Measurements from ENCODE around the gene SRSF11.
A peak's percentile ranks its signal among the peaks of the same experiment; 100 is the strongest.
"Not testable (repeated sequence)": the region's sequence is repeated elsewhere in the genome, so short reads cannot be mapped to it uniquely, and the experiment has no call there.

The SRSF11 gene, protein sequence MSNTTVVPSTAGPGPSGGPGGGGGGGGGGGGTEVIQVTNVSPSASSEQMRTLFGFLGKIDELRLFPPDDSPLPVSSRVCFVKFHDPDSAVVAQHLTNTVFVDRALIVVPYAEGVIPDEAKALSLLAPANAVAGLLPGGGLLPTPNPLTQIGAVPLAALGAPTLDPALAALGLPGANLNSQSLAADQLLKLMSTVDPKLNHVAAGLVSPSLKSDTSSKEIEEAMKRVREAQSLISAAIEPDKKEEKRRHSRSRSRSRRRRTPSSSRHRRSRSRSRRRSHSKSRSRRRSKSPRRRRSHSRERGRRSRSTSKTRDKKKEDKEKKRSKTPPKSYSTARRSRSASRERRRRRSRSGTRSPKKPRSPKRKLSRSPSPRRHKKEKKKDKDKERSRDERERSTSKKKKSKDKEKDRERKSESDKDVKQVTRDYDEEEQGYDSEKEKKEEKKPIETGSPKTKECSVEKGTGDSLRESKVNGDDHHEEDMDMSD

GRCh38 chr1:70221238-70222121, at the start of gene SRSF11:
Gene SRSF11 (plus strand): TSS chr1:70221380. CDS start chr1:70221637, 257 bp downstream.
- DNase-seq (ENCODE audit: insufficient read length, low spot score), result peak; percentile 85

DNA sequence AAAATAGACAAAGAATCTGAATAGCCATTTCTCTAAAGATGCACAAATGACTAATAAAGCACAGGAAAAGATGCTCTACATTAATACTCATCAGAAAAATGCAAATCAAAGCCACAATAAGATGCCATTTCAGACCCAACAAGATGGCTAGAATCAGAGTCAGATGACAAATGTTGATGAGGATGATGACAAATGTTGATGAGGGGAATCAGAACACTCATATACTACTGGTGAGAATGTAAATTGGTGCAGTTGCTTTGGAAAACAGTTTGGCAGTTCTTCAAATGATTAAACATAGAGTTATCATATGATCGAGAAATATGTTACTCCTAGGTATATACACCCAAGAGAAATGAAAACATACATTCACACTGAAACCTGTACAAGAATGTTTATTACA, 49.7 kb upstream of the SRSF11 start:
- no peak for FAIRE-seq
- DNase-seq (ENCODE audit: insufficient read length, low spot score), result no peak

More at GRCh38 chr1:70221238-70222121, at the start of gene SRSF11:
- FAIRE-seq, result peak; percentile 48

DNA sequence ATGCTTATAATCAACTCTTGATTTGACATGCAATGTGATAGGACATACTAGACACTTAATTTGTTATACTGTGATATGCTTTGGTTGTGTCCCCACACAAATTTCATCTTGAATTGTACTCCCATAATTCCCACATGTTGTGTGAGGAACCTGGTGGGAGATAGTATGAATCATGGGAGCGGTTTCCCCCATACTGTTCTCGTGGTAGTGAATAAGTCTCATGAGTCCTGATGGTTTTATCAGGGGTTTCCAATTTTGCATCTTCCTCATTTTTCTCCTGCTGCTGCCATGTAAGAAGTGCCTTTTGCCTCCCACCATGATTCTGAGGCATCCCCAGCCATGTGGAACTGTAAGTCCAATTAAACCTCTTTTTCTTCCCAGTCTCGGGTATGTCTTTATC, 36.0 kb upstream of the SRSF11 start:
- DNase-seq (ENCODE audit: insufficient read length, low spot score); FAIRE-seq: not testable (repeated sequence)

DNA sequence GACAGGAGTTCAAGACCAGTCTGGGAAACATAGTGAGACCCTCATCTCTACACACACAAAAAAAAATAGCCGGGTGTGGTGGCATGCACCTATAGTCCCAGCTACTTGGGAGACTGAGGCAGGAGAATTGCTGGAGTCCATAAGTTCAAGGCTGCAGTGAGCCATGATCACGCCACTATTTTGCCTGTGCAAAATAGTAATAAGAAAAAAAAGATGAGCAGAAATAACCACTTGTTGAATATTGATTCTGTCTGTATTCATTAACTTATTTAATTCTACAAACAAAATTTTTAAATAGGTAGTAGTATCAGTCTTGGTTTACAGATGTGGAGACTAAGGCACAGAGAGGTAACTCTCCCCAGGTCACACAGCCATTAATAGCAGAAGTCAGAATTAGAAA, 32.7 kb upstream of the SRSF11 start:
- DNase-seq (ENCODE audit: insufficient read length, low spot score), result no peak
- no peak for FAIRE-seq

DNA sequence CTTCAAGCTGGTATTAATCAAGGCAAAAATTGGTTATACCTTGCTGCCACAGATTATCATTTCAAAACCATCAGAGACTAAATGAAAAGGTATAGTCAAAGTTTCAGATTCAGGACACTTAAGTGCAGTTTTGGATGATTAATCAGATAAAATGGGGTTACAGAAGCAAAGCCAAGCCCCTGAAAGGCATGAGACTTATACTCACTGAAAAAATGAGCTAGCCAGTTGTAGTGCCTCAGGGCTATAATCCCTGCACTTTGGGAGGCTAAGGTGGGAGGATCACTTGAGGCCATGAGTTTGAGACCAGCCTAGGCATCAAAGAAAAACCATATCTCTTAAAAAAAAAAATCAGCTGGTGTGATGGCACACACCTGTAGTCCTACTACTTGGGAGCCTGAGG, 31.0 kb upstream of the SRSF11 start:
- DNase-seq (ENCODE audit: insufficient read length, low spot score), result no peak
- no peak for FAIRE-seq

- DNase-seq (ENCODE audit: insufficient read length, low spot score); FAIRE-seq: not testable (repeated sequence)
Observed at GRCh38 chr1:70192446-70192845, 28.7 kb upstream of the SRSF11 start.

DNA sequence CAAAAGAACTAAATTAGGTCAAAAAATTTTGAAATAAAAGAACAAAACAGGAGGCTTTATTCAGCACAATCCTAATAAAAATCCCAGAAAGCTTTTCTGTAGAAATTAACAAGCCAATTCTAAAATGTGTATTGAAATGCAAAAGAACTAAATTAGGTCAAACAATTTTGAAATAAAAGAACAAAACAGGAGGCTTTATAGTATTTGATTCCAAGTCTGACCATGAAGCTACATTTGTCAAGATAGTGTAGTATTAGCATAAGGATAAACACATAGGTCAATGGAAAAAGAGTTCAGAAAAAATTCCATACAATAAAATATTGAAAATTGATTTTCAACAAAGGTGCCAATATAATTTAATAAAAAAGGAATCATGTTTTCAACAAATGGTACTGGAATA, 26.6 kb upstream of the SRSF11 start:
- FAIRE-seq (no peak), DNase-seq (ENCODE audit: insufficient read length, low spot score) (no peak)

- no peak for FAIRE-seq
Observed at GRCh38 chr1:70195342-70195741, 25.8 kb upstream of the SRSF11 start.

DNA sequence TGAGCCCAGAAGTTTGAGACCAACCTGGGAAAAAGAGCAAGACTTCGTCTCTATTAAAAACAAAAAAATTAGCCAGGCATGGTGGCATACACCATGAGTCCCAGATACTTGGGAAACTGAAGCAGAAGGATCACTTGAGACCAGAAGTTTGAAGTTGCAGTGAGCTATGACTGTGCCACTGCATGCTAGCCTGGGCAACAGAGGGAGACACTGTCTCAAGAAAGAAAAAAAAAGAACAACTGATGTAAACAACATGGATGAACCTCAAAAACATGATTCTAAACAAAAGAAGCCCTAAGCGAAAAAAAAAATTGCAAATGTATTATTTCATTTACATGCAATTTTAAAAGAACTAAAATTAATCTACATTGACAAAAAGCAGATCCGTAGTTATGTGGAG, 24.8 kb upstream of the SRSF11 start:
- no peak for DNase-seq (ENCODE audit: insufficient read length, low spot score)
- no peak for FAIRE-seq

More at GRCh38 chr1:70195342-70195741, 25.8 kb upstream of the SRSF11 start:
- no peak for DNase-seq (ENCODE audit: insufficient read length, low spot score)

GRCh38 chr1:70200065-70200464, 21.1 kb upstream of the SRSF11 start:
- FAIRE-seq, result no peak
- no peak for DNase-seq (ENCODE audit: insufficient read length, low spot score)

DNA sequence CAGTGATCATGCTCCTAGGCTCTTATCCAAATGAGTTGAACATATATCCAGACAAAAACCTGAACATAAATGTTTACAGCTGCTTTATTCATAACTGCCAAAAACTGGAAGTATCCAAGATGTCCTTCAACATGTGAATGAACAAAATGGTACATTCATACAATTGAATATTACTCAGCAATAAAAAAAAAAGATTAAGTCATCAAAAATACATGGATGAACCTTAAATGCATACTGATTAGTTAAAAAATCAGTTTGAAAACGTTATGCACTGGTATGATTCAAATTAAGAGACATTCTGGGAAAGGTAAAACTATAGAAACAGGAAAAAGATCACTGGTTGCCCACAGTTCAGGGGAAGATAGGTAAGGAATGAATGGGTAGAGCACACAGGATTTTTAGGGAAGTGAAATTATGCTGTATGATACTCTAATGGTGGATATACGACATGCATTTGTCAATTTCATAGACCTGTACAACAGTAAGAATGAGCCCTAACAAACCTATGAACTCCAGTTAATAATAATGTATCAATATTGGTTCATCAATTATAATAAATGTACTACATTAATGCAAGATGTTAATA, 18.9 kb upstream of the SRSF11 start:
- no peak for DNase-seq (ENCODE audit: insufficient read length, low spot score)
- no peak for FAIRE-seq

- no peak for DNase-seq (ENCODE audit: insufficient read length, low spot score)
- FAIRE-seq, result no peak
Observed at GRCh38 chr1:70204139-70204538, 17.0 kb upstream of the SRSF11 start.

GRCh38 chr1:70204600-70204999, 16.6 kb upstream of the SRSF11 start:
- FAIRE-seq, result no peak

DNA sequence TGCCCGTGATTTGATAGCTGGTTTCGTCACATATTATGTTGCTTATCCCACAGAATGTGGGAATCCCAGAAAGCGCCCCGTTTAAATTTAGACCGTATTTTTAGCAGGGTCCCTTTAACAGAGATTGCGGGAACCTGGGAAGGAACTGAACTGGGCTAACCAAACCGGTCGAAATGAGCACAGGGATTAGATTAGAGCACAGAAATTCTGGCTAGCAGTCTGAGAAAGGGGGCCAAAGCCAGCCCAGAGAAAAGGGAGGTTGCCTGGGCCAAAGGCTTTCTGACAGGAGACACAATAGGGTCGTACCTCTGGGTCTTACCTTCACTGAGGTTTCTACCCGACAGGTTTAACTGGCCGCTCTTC, 16.1 kb upstream of the SRSF11 start:
- FAIRE-seq (no peak), DNase-seq (ENCODE audit: insufficient read length, low spot score) (no peak)

More at GRCh38 chr1:70204600-70204999, 16.6 kb upstream of the SRSF11 start:
- no peak for DNase-seq (ENCODE audit: insufficient read length, low spot score)

DNA sequence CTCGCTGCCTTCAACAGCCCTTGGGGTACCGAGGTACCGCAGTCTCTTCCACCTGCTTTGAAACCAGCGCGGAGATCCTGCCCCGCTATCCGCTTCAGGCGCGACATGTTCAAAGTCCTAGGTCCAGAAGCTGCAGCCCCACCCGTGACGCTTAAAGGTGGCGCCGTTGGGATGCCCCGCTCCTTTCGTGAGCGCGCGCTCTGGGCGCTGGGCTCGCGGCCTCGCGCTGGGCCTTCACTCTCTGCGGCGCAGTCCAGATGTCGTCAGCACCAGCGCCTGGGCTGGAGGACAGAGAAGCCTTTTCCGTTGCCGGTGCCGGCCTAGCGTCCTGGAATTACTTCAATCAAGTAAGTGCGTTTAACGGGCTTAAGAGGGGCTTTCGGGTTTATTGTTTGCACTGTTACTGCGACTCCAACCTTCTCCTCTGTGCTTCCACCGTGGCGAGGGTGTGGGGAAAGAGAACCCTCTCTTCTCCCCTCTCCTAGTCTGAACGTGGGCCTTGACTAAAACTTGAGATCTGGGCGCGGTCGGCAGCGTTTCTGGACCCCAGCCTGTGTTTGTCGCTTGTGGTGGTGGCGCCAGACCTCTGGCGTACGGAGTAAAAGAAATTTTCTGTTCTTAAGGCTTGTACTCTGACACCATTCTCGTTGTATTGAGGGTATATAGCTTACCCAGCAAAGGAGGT, 15.6 kb upstream of the SRSF11 start, which contains the start of gene LRRC40:
TSS of gene LRRC40 (minus strand) at position 146 of the 685 bp plus-strand sequence. CDS start at position 107, 39 bp downstream.
- peak; percentile 86 for DNase-seq (ENCODE audit: insufficient read length, low spot score)
- FAIRE-seq, result no peak

DNA sequence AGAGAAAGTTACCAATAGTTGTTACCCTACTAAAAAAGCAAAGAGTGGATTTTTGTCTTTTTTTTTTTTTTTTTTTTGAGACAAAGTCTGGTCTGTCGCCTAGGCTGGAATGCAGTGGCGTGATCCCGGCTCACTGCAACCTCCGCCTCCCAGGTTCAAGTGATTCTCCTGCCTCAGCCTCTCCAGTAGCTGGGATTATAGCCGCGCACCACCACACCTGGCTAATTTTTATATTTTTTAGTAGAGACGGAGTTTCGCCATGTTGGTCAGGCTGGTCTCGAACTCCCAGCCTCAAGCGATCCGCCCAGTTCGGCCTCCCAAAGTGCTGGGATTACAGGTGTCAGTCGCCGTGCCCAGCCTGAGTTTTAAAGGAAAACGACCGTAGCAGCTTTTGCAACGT, 14.3 kb upstream of the SRSF11 start:
- not testable (repeated sequence) for FAIRE-seq; DNase-seq (ENCODE audit: insufficient read length, low spot score)

DNA sequence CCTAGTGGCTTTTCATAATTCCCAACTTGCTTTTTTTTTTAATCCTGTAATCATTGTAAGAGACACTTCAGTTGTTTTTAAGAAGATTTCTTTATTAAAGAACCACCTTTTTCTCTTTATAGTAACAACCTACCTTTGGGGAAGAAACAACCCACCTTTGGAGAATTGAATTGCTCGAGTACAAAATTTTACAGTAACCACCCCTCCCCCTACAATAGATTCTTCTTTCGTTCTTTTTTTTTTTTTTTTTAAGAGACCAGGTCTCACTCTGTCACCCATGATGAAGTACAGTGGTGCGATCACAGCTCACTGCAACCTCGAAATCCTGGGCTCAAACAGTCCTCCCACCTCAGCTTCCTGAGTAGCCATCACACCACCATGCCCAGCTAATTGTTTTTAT, 13.7 kb upstream of the SRSF11 start:
- FAIRE-seq (no peak), DNase-seq (ENCODE audit: insufficient read length, low spot score) (no peak)

DNA sequence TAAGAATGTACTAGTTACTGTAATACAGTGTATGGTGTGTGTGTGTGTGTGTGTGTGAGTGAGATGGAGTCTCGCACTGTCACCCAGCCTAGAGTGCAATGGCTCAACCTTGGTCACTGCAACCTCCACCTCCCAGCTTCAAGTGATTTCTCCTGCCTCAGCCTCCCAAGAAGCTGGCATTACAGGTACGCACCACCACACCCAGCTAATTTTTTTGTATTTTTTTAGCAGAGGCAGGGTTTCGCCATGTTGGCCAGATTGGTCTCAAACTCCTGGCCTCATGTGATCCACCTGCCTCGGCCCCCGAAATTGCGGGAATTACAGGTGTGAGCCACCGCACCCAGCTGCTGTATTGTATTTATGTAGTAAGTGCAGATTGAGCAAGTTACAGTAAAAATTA, 12.9 kb upstream of the SRSF11 start:
- DNase-seq (ENCODE audit: insufficient read length, low spot score) (no peak), FAIRE-seq (no peak)

- no peak for FAIRE-seq
- DNase-seq (ENCODE audit: insufficient read length, low spot score), result no peak
Observed at GRCh38 chr1:70210820-70211219, 10.4 kb upstream of the SRSF11 start.

- DNase-seq (ENCODE audit: insufficient read length, low spot score) (no peak), FAIRE-seq (no peak)
Observed at GRCh38 chr1:70211541-70211940, 9.6 kb upstream of the SRSF11 start.

All from HTR-8/SVneo (cell line).